Astrocyte (in vitro differentiated cells and primary cell): Measurements from ENCODE around the gene FUT8.

ENCODE experiments used
- CTCF ChIP-seq: IDR thresholded peaks from 2 replicates; pipeline ENCODE4 v1.5.1; 2011; ENCODE audit warnings: low read depth, mild to moderate bottlenecking, inconsistent platforms, low read length, moderate library complexity; ENCODE audit not compliant: insufficient read depth
- EZH2 ChIP-seq: IDR thresholded peaks from 2 replicates; pipeline ENCODE4 v1.6.1; 2012; ENCODE audit warnings: mild to moderate bottlenecking, low read length, inconsistent platforms; ENCODE audit not compliant: insufficient read depth

DNA sequence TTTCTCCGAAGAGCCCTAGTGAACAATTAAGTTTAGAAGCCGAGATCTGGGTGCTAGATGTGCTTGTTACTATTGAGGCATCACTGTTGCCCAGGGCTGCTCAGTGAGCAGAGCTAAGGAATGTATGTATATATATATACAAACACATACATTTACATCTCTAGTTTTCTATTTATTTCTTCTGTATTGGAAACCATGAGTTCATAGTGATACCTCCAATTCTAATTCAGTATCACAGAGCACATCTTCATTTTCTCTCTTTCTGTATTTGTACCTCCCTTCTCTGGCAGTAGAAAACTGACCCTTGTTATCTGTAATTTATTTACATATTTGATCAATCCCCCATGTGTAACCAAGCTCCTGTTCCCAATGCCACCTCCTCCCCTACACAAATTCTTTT is 40.7 kb upstream of the FUT8 start:
- TF ChIP-seq CTCF (no peak), EZH2 (no peak)
